Endodermal cell (in vitro differentiated cells): ENCODE results near the gene OPN1SW. TPM values are rescaled to one million over a fixed set of nuclear protein-coding genes. Genes with fewer than 3 reads are reported as not detected.

ENCODE experiments used
- DNase-seq: peaks from one replicate; pipeline ENCODE4 v3.0.0-alpha.2; 2017
- H3K27ac ChIP-seq: 2 replicates; pipeline ENCODE4 v1.5.1; 2013; ENCODE audit warnings: mild to moderate bottlenecking, low read depth, low read length, moderate library complexity
- H3K27me3 ChIP-seq: 2 replicates; pipeline ENCODE4 v1.6.1; 2013; ENCODE audit warnings: mild to moderate bottlenecking, low read length, moderate library complexity; ENCODE audit not compliant: insufficient read depth, control insufficient read depth, poor library complexity, severe bottlenecking
- H3K36me3 ChIP-seq: 2 replicates; pipeline ENCODE4 v1.7.0; 2013; ENCODE audit warnings: mild to moderate bottlenecking, low read length, moderate library complexity; ENCODE audit not compliant: control insufficient read depth, insufficient read depth
- H3K4me1 ChIP-seq: one replicate; pipeline ENCODE4 v1.7.0; 2013; ENCODE audit warnings: low read length; ENCODE audit not compliant: control insufficient read depth, insufficient read depth
- H3K4me3 ChIP-seq: 2 replicates; pipeline ENCODE4 v1.5.1; 2013; ENCODE audit warnings: mild to moderate bottlenecking, low read length, moderate library complexity
- H3K9ac ChIP-seq: 2 replicates; pipeline ENCODE4 v1.6.1; 2013; ENCODE audit warnings: mild to moderate bottlenecking, low read length, moderate library complexity; ENCODE audit not compliant: poor library complexity, severe bottlenecking; ENCODE audit errors: extremely low read depth
- H3K9me3 ChIP-seq: 2 replicates; pipeline ENCODE4 v1.6.1; 2013; ENCODE audit warnings: mild to moderate bottlenecking, low read length, moderate library complexity; ENCODE audit not compliant: control insufficient read depth
- H3K27ac Mint-ChIP-seq: 2 replicates; pipeline ENCODE4 v1.8.0; 2020; ENCODE audit warnings: mixed read lengths
- H3K27me3 Mint-ChIP-seq: 2 replicates; pipeline ENCODE4 v1.8.0; 2021; ENCODE audit warnings: mild to moderate bottlenecking, mixed read lengths; ENCODE audit not compliant: insufficient read depth
- H3K36me3 Mint-ChIP-seq: 2 replicates; pipeline ENCODE4 v1.8.0; 2020; ENCODE audit warnings: low read depth, mixed read lengths
- H3K4me1 Mint-ChIP-seq: 2 replicates; pipeline ENCODE4 v1.8.0; 2020; ENCODE audit warnings: mixed read lengths
- H3K4me3 Mint-ChIP-seq: 2 replicates; pipeline ENCODE4 v1.8.0; 2020; ENCODE audit warnings: mild to moderate bottlenecking, moderate library complexity, mixed read lengths
- H3K9me3 Mint-ChIP-seq: 2 replicates; pipeline ENCODE4 v1.8.0; 2020; ENCODE audit warnings: mild to moderate bottlenecking, mixed read lengths
- WGBS, 2 experiments: methylation state at CpG; one replicate each; pipeline versions ENCODE4 v1.1.5 to v1.1.7; 2013; ENCODE audit warnings: missing lambda C conversion rate in 2 of 2, mixed read lengths in 1 of 2; ENCODE audit not compliant: insufficient coverage in 1 of 2, insufficient read length in 1 of 2; 5-methylcytosine and 5-hydroxymethylcytosine counted together
- total RNA-seq, 2 donors: library from RNA; stranded (reverse); fragmentation: NEBNext Ultra II Directional in 1 of 2; extraction: Animal tissue kit (Norgen Biotek cat#: 25700) in 1 of 2; gene quantifications; 2 replicates in 1 of 2; 3 replicates in 1 of 2; pipeline ENCODE4 v1.2.1, GENCODE V29; 2021
- TF ChIP-seq, protein P1 (sequence below): fragments of 200-600 bp; sonication (generic); conservative IDR thresholded peaks from 2 replicates; pipeline ENCODE4 v1.5.0; 2021; ENCODE audit warnings: antibody characterized with exemption, mild to moderate bottlenecking

OPN1SW gene
- total RNA-seq, 2 donors from 2014 or later, result not detected

GRCh38 chr7:128738570-128739047 is 37.0 kb downstream of the OPN1SW start:
- TF ChIP-seq, protein P1, sequence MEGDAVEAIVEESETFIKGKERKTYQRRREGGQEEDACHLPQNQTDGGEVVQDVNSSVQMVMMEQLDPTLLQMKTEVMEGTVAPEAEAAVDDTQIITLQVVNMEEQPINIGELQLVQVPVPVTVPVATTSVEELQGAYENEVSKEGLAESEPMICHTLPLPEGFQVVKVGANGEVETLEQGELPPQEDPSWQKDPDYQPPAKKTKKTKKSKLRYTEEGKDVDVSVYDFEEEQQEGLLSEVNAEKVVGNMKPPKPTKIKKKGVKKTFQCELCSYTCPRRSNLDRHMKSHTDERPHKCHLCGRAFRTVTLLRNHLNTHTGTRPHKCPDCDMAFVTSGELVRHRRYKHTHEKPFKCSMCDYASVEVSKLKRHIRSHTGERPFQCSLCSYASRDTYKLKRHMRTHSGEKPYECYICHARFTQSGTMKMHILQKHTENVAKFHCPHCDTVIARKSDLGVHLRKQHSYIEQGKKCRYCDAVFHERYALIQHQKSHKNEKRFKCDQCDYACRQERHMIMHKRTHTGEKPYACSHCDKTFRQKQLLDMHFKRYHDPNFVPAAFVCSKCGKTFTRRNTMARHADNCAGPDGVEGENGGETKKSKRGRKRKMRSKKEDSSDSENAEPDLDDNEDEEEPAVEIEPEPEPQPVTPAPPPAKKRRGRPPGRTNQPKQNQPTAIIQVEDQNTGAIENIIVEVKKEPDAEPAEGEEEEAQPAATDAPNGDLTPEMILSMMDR, result no peak
- Mint-ChIP-seq H3K36me3 (peaks cover under 1% of the 10 kb centered on the region), H3K27ac (peak overlapping the region; percentile 93), H3K4me3 (peak overlapping the region; percentile 99), H3K9me3 (no peaks in the 10 kb centered on the region), H3K4me1 (peaks cover 19% of the 10 kb centered on the region), H3K27me3 (peaks cover 8% of the 10 kb centered on the region)
- H3K4me1 ChIP-seq, result peaks cover 4% of the 10 kb centered on the region
- H3K27me3 ChIP-seq, result no peaks in the 10 kb centered on the region
- H3K9me3 ChIP-seq, result no peaks in the 10 kb centered on the region
- H3K27ac ChIP-seq, result peak overlapping the region; percentile 69
- H3K36me3 ChIP-seq, result no peaks in the 10 kb centered on the region
- WGBS, 2 experiments, result 20 to 39% methylated on average over 7 to 8 of the region's 8 CpGs
- peak overlapping the region; percentile 98 for H3K4me3 ChIP-seq
- H3K9ac ChIP-seq, result peak overlapping the region; percentile 97
- no peak for DNase-seq

DNA sequence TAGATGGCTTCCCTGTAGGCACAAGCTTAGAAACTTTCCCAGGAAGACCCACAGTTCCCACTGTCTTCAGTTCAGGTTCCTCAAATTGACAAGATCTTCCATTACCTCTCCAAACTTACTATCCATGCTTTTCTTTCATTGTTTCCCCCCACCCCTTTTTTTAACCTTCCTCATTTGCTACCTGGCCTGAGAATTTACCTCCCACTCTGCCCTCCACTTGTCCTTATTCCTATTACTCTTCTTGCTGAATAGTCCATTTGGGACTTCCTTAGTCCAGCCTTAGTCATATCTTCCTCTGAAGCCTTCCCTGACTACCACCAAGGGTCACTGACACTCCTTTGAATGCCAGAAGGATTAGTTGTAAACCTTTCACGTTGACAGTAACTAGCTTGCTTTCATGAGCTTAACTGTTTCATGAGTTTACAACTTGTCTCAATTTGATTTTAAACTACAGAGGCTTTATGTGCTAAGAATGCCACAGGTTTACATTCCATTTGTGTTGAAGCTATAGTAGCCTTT is 37.7 kb downstream of the OPN1SW start:
- Mint-ChIP-seq H3K36me3 (no peaks in the 10 kb centered on the region), H3K9me3 (no peaks in the 10 kb centered on the region), H3K4me3 (no peak overlapping the region), H3K27ac (no peak overlapping the region), H3K4me1 (peaks cover 19% of the 10 kb centered on the region), H3K27me3 (peaks cover 8% of the 10 kb centered on the region)
- Histone ChIP-seq H3K36me3 (no peaks in the 10 kb centered on the region), H3K4me3 (peak overlapping the region; percentile 98), H3K9me3 (no peaks in the 10 kb centered on the region), H3K27ac (no peak overlapping the region), H3K9ac (peak overlapping the region; percentile 97), H3K27me3 (no peaks in the 10 kb centered on the region), H3K4me1 (peaks cover 4% of the 10 kb centered on the region)
- no peak for DNase-seq
- WGBS, 2 experiments, result 36 to 50% methylated on average over 1 of the region's 1 CpG
- TF ChIP-seq, protein P1, result no peak

- no peaks in the 10 kb centered on the region for H3K9me3 ChIP-seq
- no peaks in the 10 kb centered on the region for H3K36me3 Mint-ChIP-seq
- H3K9ac ChIP-seq, result no peak overlapping the region
- peaks cover 4% of the 10 kb centered on the region for H3K4me1 ChIP-seq
- 90 to 92% methylated on average over 2 to 4 of the region's 4 CpGs for WGBS, 2 experiments
- H3K36me3 ChIP-seq, result no peaks in the 10 kb centered on the region
- no peak for DNase-seq
- no peak overlapping the region for H3K27ac Mint-ChIP-seq
- H3K4me3 Mint-ChIP-seq, result no peak overlapping the region
- peaks cover 8% of the 10 kb centered on the region for H3K27me3 Mint-ChIP-seq
- H3K27me3 ChIP-seq, result no peaks in the 10 kb centered on the region
- peaks cover 19% of the 10 kb centered on the region for H3K4me1 Mint-ChIP-seq
- H3K9me3 Mint-ChIP-seq, result no peaks in the 10 kb centered on the region
- H3K27ac ChIP-seq, result no peak overlapping the region
- no peak overlapping the region for H3K4me3 ChIP-seq
- TF ChIP-seq, protein P1, result no peak
Measured at GRCh38 chr7:128737441-128737840, 38.2 kb downstream of the OPN1SW start.
